GM04504 (cell line): ENCODE results near the gene LMCD1.
A peak's percentile ranks its signal among the peaks of the same experiment; 100 is the strongest.

Experiments
- DNase-seq: peaks from one replicate; pipeline ENCODE4 v3.0.0-alpha.2; 2012; ENCODE audit warnings: low read depth

LMCD1 gene

DNA sequence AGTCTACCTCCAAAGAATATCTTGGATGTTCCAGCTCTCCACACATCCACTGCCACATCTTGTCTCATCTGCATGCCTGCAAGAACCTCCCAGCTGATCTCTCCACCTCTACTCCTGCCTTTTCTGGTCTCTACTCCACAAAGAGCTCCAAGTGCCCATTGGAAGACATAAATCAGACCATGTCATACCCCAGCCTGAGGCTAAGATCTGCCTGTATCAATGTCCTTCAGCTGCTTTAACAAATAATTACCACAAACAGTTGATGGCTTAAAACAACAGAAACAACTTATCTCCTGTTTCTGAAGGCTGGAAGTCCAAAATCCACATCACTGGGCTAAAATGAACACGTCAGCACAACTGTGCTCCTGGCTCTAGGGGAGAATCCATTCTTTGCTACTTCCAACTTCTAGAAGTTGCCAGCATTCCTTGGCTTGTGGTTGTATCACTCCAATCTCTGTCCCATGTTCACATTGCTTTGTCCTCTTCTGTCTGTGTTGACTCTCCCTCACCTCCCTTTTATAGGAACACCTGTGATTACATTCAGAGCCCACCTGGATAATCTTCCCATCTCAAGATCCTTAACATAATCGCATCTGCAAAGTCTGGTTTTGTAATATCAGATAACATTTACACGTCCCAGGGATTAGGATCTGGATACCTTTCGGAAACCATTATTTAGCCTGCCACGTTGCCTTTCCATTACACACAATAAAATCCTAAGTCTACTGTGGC, 17.0 kb upstream of the LMCD1 start:
- DNase-seq: no peak

- no peak for DNase-seq
These were observed 16.3 kb upstream of the LMCD1 start for GRCh38 chr3:8485141-8485870.

DNA sequence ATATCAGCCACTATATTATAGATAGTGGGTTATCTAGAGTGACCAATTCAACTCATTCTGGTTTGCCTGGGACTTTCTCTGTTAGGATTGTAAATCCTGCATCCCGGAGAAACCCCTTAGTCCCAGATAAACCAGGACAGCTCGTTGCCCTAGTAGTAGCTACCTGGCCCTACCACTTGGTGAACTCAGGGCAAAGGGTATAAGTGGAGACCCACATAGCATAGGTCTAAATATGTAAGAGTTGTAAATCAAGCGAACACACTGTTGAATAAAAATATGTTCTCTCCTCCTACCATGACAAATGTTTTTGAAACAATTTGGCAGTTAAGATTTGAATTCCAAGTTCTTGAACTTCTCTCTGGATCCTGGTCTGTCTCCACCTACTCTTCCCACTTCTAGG, 15.7 kb upstream of the LMCD1 start:
- no peak for DNase-seq

- no peak for DNase-seq
These were observed 15.2 kb upstream of the LMCD1 start for GRCh38 chr3:8486434-8486833.

DNA sequence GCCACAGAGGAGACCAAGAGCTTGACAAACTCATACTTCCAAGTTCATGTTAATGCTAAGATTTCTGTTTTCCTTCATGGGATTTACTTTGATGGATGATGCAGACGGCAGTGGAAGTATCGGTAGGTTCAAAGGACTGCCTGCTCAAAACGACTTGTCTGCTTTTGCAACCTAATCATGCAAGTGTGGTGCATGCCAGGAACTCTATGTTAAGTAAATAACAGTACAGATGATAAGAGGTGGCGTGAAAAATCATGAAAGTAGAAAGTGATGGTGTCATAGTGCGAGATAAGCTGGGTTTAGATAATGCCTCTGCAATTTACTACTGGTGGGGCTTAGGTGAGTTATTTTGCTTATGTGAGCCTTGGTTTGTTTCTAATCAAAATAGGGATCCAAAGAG, 14.7 kb upstream of the LMCD1 start:
- DNase-seq: no peak

- no peak for DNase-seq
These were observed 13.2 kb upstream of the LMCD1 start for GRCh38 chr3:8488411-8488810.

- no peak for DNase-seq
These were observed 12.7 kb upstream of the LMCD1 start for GRCh38 chr3:8488877-8489276.

GRCh38 chr3:8489278-8489792, 12.3 kb upstream of the LMCD1 start:
- no peak for DNase-seq

- DNase-seq: peak; percentile 98
These were observed 11.5 kb upstream of the LMCD1 start for GRCh38 chr3:8490079-8490552.

DNA sequence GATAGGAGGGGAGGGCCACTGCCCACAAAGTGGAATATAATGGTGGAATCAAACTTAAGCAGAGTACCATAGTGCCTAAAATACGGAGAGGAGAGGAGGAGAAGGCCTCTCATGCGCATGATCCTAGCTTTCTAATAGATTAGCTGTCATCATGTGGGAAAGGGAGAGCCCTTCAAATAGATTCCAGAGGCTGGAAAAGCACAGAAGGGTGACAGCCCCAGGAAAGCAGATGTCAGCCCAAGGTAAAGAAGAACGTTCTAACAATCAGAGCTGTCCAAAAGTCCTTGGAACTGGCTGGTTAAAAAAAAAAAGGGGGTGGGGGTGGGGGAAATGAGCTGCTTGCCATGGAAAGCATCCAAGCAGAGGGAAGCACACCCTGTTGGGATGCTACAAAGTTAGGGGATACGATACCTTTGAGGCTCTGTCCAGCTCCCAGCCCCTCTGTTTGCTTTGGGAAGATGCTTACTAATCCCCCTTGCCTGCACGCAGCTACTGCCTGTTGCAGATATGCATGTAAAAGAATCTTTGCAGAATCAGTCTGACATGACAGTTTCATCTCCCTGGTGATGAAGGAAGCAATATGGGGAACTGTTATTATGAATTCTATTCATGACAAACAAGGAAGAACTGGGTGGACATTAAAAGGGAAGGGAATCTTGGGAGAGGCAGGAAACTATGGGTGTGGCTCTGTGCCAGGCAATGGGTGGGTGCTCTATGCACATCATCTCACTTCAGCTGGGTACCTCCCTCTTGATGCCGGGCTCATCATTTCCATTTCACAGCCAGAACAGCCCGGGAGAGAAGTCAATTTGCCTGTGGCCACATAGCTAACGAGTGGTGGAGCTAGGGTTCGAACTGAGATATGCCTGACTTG, 10.1 kb upstream of the LMCD1 start:
- no peak for DNase-seq

DNA sequence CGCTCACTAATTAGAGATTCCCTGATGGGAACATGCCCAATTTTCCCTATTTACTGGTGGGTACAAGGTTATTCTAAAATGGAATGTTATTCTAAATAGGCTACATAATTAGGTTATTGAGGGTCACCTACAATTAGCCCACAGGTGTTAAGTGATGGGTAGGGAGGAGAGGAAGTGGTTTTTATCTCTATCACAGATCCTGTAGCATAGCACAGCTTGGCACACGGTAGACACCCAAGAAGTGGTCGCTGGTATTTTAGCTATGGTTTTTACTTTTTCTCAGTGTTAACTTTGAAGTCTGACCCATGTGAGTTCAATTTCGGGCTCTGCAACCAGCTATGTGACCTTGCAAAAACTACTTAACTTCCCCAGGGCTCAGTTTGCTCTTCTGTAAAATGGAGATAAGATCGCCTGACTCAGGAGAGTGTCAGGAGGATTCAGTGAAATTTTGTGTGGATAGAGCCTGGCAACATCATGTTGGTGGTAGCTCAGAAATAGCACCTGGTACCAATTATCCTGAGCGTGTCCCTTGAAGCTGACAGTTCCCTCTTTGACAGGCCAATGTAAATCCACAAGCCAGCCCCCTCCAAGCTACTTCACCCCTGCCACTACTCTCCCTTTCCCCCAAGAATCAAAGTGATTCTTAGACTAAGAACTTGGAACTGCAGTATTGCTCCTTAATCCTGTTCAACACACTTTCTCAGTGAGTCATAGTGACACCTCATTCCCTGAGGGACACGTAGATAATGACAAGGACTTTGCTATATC, 8.7 kb upstream of the LMCD1 start:
- DNase-seq: no peak

- DNase-seq: no peak
These were observed 7.9 kb upstream of the LMCD1 start for GRCh38 chr3:8493744-8494143.

GRCh38 chr3:8494327-8494726, 7.3 kb upstream of the LMCD1 start:
- no peak for DNase-seq

DNA sequence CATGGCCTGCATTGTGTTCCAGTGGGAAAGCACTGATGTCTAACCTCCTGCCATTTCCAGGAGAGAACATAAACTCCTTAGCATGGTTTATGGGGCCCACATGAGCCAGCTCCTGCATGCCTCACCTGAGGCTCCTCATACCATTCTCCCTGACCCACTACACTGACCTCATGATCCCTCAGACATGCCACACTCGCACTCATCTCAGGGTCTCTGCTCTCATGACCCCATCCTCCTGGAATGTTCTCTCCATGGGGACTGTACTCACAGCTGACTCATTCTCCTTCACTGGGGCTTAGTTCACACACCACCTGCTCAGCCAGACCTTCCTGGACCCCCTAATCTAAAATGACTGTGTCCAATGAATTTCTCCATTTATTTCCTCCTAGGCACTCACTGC, 4.0 kb upstream of the LMCD1 start:
- DNase-seq: no peak

- no peak for DNase-seq
These were observed 2.4 kb upstream of the LMCD1 start for GRCh38 chr3:8499181-8499611.

DNA sequence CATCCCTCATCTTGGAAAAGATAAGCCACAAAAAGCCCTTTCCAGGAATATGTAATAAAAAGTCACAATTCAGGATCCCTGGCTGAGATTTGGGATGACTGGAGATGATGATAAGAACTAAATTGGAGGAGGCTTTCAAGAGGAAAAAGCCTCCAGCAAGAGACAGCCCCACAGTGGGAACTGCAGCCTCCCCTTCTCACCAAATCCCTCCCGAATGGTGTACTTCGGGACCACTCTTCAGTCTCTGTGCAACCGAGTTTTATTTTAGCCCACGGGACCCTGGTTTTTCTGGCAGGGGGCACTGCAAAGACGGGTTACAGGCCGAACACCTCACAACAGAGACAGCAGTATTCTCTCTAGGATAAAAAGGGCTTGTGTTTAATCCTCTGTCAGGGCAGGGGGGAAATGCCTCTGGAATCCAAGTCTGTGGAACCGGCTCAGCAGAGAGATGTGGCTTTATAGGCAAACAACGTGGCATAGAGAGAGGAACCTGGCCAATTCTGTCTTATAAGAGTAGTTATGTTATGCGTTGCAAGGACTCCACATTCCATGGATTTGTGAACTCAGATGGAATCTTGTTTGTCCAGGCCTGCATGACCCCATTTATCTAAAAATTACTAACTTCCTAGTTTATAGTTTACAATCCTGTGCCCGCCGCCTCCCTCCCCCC, 1.2 kb upstream of the LMCD1 start:
- no peak for DNase-seq

- DNase-seq: no peak
These were observed 643 bp upstream of the LMCD1 start for GRCh38 chr3:8500989-8501370.

- DNase-seq: no peak
These were observed 1.8 kb downstream of the LMCD1 start for GRCh38 chr3:8503461-8503860.

GRCh38 chr3:8503871-8504610, 2.4 kb downstream of the LMCD1 start:
- no peak for DNase-seq

DNA sequence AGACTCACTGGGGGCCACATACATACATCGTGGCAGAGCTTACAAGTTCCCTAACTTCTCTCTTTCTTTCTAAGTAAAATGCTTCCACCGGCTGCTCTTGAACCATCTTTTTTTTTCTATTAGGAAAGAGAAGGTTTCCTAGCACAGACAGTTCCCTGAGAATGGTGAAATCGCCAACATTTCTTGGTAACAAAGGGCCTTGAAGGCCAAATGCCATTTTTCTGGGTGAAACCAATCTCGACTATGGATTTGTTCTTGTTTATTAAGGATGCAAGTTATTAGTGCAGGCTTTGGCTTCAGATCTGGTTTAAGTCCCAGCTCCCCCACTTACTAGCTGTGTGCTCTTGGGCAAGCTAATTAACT, 3.0 kb downstream of the LMCD1 start:
- DNase-seq: no peak
